Measurements from ENCODE around the gene ALDH5A1.
"Not testable (repeated sequence)": the region's sequence is repeated elsewhere in the genome, so short reads cannot be mapped to it uniquely, and the experiment has no call there.

The ALDH5A1 gene

GRCh38 chr6:24486065-24486464, 8.7 kb upstream of the ALDH5A1 start:
- DNase-seq (ENCODE audit: low read depth) = no peak

GRCh38 chr6:24489470-24489869, 5.3 kb upstream of the ALDH5A1 start, which contains the start of gene GPLD1:
TSS of gene GPLD1 (minus strand) at chr6:24489578. CDS start at chr6:24489511, 67 bp downstream.
- DNase-seq (ENCODE audit: low read depth) = no peak

- no peak for DNase-seq (ENCODE audit: low read depth)
Observed at GRCh38 chr6:24489881-24490280, 4.9 kb upstream of the ALDH5A1 start.

- no peak for DNase-seq (ENCODE audit: low read depth)
Observed at GRCh38 chr6:24490948-24491347, 3.8 kb upstream of the ALDH5A1 start.

- no peak for DNase-seq (ENCODE audit: low read depth)
Observed at GRCh38 chr6:24492475-24492874, 2.3 kb upstream of the ALDH5A1 start.

GRCh38 chr6:24493945-24494820, 586 bp upstream of the ALDH5A1 start:
- no peak for DNase-seq (ENCODE audit: low read depth)

- no peak for DNase-seq (ENCODE audit: low read depth)
Observed at GRCh38 chr6:24497254-24497970, 2.6 kb downstream of the ALDH5A1 start.

GRCh38 chr6:24500683-24501082, 5.9 kb downstream of the ALDH5A1 start:
- no peak for DNase-seq (ENCODE audit: low read depth)

- no peak for DNase-seq (ENCODE audit: low read depth)
Observed at GRCh38 chr6:24501374-24501773, 6.6 kb downstream of the ALDH5A1 start.

- no peak for DNase-seq (ENCODE audit: low read depth)
Observed at GRCh38 chr6:24501914-24502313, 7.1 kb downstream of the ALDH5A1 start.

- no peak for DNase-seq (ENCODE audit: low read depth)
Observed at GRCh38 chr6:24504287-24504648, 9.5 kb downstream of the ALDH5A1 start.

GRCh38 chr6:24504649-24505586, 10.1 kb downstream of the ALDH5A1 start:
- no peak for DNase-seq (ENCODE audit: low read depth)

- no peak for DNase-seq (ENCODE audit: low read depth)
Observed at GRCh38 chr6:24506814-24507520, 12.2 kb downstream of the ALDH5A1 start.

- not testable (repeated sequence) for DNase-seq (ENCODE audit: low read depth)
Observed at GRCh38 chr6:24511976-24512375, 17.2 kb downstream of the ALDH5A1 start.

- no peak for DNase-seq (ENCODE audit: low read depth)
Observed at GRCh38 chr6:24513602-24514001, 18.8 kb downstream of the ALDH5A1 start.

GRCh38 chr6:24517659-24518543, 23.1 kb downstream of the ALDH5A1 start:
- DNase-seq (ENCODE audit: low read depth) = no peak

- DNase-seq (ENCODE audit: low read depth) = no peak
Observed at GRCh38 chr6:24520929-24521546, 26.3 kb downstream of the ALDH5A1 start.

GRCh38 chr6:24522228-24523176, 27.7 kb downstream of the ALDH5A1 start:
- no peak for DNase-seq (ENCODE audit: low read depth)

GRCh38 chr6:24524329-24524728, 29.6 kb downstream of the ALDH5A1 start:
- DNase-seq (ENCODE audit: low read depth) = no peak
